ENCODE results near the gene CCDC112.
"Not testable (repeated sequence)": the region's sequence is repeated elsewhere in the genome, so short reads cannot be mapped to it uniquely, and the experiment has no call there.

DNA sequence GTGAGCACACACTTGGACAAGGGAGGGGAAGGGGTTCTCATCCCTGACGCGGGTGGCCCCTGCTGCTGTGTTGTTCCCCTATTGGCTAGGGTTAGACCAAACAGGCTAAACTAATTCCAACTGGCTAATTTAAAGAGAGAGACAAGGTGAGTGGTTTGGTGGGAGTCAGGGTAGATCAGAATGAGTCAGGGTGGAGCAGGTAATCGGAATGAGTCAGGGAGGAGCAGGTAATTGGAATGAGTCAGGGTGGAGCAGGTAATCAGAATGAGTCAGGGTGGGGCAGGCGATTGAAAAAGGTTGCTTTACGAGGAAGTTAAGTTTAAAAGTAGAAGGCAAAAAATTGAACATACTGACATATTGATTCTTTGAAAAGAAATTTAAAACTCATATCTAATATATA is 47.1 kb downstream of the CCDC112 start:
- not testable (repeated sequence) for TF ChIP-seq TAF1 (IDR thresholded peaks at IDR 0.05; ENCODE audit: control insufficient read depth, extremely low read depth, insufficient read depth, low read length, severe bottlenecking); CEBPG (CRISPR knock-in tag; IDR thresholded peaks at IDR 0.05); CEBPG (tag; conservative IDR thresholded peaks at IDR 0.05 in 1 of 2, IDR thresholded peaks at IDR 0.05 in 1 of 2); RFX5 (IDR thresholded peaks at IDR 0.05; ENCODE audit: low read depth, low read length); ZNF384 (IDR thresholded peaks at IDR 0.05; ENCODE audit: low read depth, low read length); CREM (IDR thresholded peaks at IDR 0.05; ENCODE audit: low read depth); CHD1 (IDR thresholded peaks at IDR 0.05; ENCODE audit: low read length); PRPF4 (IDR thresholded peaks at IDR 0.05; ENCODE audit: insufficient read depth, low read depth, low read length, poor library complexity, severe bottlenecking); ELF2 (CRISPR knock-in tag; IDR thresholded peaks at IDR 0.05); ELF1 (tag; IDR thresholded peaks at IDR 0.05)
- TF ChIP-seq, protein P1, sequence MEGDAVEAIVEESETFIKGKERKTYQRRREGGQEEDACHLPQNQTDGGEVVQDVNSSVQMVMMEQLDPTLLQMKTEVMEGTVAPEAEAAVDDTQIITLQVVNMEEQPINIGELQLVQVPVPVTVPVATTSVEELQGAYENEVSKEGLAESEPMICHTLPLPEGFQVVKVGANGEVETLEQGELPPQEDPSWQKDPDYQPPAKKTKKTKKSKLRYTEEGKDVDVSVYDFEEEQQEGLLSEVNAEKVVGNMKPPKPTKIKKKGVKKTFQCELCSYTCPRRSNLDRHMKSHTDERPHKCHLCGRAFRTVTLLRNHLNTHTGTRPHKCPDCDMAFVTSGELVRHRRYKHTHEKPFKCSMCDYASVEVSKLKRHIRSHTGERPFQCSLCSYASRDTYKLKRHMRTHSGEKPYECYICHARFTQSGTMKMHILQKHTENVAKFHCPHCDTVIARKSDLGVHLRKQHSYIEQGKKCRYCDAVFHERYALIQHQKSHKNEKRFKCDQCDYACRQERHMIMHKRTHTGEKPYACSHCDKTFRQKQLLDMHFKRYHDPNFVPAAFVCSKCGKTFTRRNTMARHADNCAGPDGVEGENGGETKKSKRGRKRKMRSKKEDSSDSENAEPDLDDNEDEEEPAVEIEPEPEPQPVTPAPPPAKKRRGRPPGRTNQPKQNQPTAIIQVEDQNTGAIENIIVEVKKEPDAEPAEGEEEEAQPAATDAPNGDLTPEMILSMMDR (IDR thresholded peaks at IDR 0.05 in 2 of 3, conservative IDR thresholded peaks at IDR 0.05 in 1 of 3; ENCODE audit: insufficient read depth in 2 of 3, low read depth in 1 of 3, low read length in 3 of 3) = not testable (repeated sequence)

All from K562 (cell line).